Stimulated activated CD8-positive, alpha-beta memory T cell treated with anti-CD3 and anti-CD28 coated beads, Interleukin-4, amount 100 ng/mL, for 48 hours (primary cell): ENCODE results near the gene NTM.
A peak's percentile ranks its signal among the peaks of the same experiment; 100 is the strongest.

Experiments
- DNase-seq: peaks from one replicate; pipeline ENCODE4 v3.0.0-alpha.2; 2020

NTM gene

GRCh38 chr11:131504199-131504949, 134.0 kb downstream of the NTM start:
- no peak for DNase-seq

GRCh38 chr11:131506348-131506747, 135.9 kb downstream of the NTM start:
- DNase-seq, result no peak

GRCh38 chr11:131510662-131511061, 140.2 kb downstream of the NTM start:
- DNase-seq, result no peak

- DNase-seq, result peak; percentile 25
These were observed 141.4 kb downstream of the NTM start for GRCh38 chr11:131511794-131512193.

- no peak for DNase-seq
These were observed 141.8 kb downstream of the NTM start for GRCh38 chr11:131512228-131512627.

- no peak for DNase-seq
These were observed 143.6 kb downstream of the NTM start for GRCh38 chr11:131514062-131514461.

GRCh38 chr11:131518305-131518838, 148.0 kb downstream of the NTM start:
- no peak for DNase-seq

- no peak for DNase-seq
These were observed 152.4 kb downstream of the NTM start for GRCh38 chr11:131522851-131523250.

GRCh38 chr11:131530407-131530806, 160.0 kb downstream of the NTM start:
- no peak for DNase-seq

GRCh38 chr11:131533149-131533548, 162.7 kb downstream of the NTM start:
- no peak for DNase-seq

- DNase-seq, result no peak
These were observed 163.6 kb downstream of the NTM start for GRCh38 chr11:131533998-131534397.

GRCh38 chr11:131534611-131535010, 164.2 kb downstream of the NTM start:
- DNase-seq, result no peak

- DNase-seq, result no peak
These were observed 165.7 kb downstream of the NTM start for GRCh38 chr11:131536159-131536558.

- no peak for DNase-seq
These were observed 166.8 kb downstream of the NTM start for GRCh38 chr11:131537196-131537595.

GRCh38 chr11:131537748-131538147, 167.3 kb downstream of the NTM start:
- DNase-seq, result no peak

- no peak for DNase-seq
These were observed 167.9 kb downstream of the NTM start for GRCh38 chr11:131538322-131538721.

GRCh38 chr11:131540676-131541075, 170.3 kb downstream of the NTM start:
- no peak for DNase-seq

GRCh38 chr11:131543389-131544025, 173.1 kb downstream of the NTM start:
- no peak for DNase-seq

- no peak for DNase-seq
These were observed 174.2 kb downstream of the NTM start for GRCh38 chr11:131544591-131544990.

GRCh38 chr11:131546218-131546895, 175.9 kb downstream of the NTM start:
- DNase-seq, result no peak

GRCh38 chr11:131549099-131549498, 178.7 kb downstream of the NTM start:
- no peak for DNase-seq

GRCh38 chr11:131549770-131550169, 179.4 kb downstream of the NTM start:
- DNase-seq, result no peak

- DNase-seq, result no peak
These were observed 189.9 kb downstream of the NTM start for GRCh38 chr11:131560287-131560686.

GRCh38 chr11:131561501-131561900, 191.1 kb downstream of the NTM start:
- no peak for DNase-seq
